OCI-LY1 (cell line): Measurements from ENCODE around the gene NUPR1.

Source experiments
- CTCF ChIP-seq: fragments of 200-600 bp; sonication (generic), shearing (Covaris generic); IDR thresholded peaks from 2 replicates; pipeline ENCODE4 v1.5.1; 2017; ENCODE audit warnings: mild to moderate bottlenecking, antibody characterized with exemption, low read length, moderate library complexity, mixed read lengths
- EZH2 ChIP-seq: fragments of 200-600 bp; sonication (generic), shearing (Covaris generic); IDR thresholded peaks from 2 replicates; pipeline ENCODE4 v1.8.0; 2017; ENCODE audit warnings: borderline replicate concordance, mixed run types, mild to moderate bottlenecking, antibody characterized with exemption, low read length, moderate library complexity, mixed read lengths

GRCh38 chr16:28529124-28529523 lies 9.7 kb downstream of the NUPR1 start:
- TF ChIP-seq CTCF (no peak), EZH2 (no peak)
